Suppressor macrophage (primary cell): ENCODE measurements around the gene VPS13D.

Experiments used
- DNase-seq, 4 experiments: peaks; one replicate each; pipeline ENCODE4 v3.0.0-alpha.2; 2020 to 2022
- total RNA-seq, 17 experiments: gene quantifications; one replicate each; lab custom pipeline; 2026; ENCODE audit warnings: mixed read lengths in 6 of 17, inconsistent platforms in 3 of 17; lab: John Stamatoyannopoulos, UW

Gene VPS13D
- total RNA-seq, result 87.9 to 248 (median 181) reads per million in 17 experiments

DNA sequence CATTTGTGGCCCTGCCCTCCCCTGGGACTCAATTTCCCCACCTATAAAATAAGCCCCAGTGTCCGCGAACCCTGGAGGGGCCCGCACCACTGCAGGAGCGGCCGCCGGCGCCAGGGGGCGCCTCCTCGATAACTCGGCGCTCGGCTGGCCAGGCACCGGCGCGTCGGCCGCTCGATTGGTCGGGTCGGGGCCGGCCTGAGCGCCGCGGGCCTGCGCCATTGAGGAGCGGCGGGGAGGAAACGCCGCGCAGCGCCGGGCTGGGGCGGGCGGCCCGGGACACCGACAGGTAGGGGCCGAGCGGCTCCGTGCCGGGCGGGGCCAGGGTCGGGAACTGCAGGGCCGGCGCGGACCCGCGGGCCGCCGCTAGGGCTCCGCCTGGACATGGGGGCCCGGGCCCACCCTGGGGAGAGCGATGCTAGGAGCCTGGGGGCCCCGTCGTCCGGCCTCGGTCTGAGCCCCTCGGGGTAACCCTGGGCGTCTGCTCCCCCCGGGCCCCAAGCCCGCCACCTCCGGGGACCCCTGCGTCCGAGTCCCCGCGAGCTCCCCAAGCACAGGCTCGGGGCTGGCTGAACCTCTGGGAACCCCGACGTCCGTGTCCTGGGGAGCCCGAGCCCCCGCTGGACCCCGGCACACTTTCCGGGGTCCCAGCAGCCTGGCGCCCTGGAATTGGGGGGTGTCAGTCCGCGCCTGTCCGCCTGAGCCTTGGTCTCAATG lies at the start of gene VPS13D:
TSS of gene VPS13D (plus strand) at position 196 of the 714 bp plus-strand sequence. CDS start 4,237 bp downstream, outside the sequence.
- peak; percentile 90 to 96 (median 94) for DNase-seq

GRCh38 chr1:12180315-12180714 lies 49.5 kb upstream of the VPS13D start:
- peak; percentile 93 to 97 (median 96) for DNase-seq

- DNase-seq, result peak in 1 of 4 experiments; percentile 52
Observed at GRCh38 chr1:12180903-12181302, 48.9 kb upstream of the VPS13D start.

GRCh38 chr1:12181568-12181967 lies 48.3 kb upstream of the VPS13D start:
- no peak for DNase-seq

GRCh38 chr1:12182410-12182984 lies 47.3 kb upstream of the VPS13D start:
- peak in 1 of 4 experiments; percentile 40 for DNase-seq

DNA sequence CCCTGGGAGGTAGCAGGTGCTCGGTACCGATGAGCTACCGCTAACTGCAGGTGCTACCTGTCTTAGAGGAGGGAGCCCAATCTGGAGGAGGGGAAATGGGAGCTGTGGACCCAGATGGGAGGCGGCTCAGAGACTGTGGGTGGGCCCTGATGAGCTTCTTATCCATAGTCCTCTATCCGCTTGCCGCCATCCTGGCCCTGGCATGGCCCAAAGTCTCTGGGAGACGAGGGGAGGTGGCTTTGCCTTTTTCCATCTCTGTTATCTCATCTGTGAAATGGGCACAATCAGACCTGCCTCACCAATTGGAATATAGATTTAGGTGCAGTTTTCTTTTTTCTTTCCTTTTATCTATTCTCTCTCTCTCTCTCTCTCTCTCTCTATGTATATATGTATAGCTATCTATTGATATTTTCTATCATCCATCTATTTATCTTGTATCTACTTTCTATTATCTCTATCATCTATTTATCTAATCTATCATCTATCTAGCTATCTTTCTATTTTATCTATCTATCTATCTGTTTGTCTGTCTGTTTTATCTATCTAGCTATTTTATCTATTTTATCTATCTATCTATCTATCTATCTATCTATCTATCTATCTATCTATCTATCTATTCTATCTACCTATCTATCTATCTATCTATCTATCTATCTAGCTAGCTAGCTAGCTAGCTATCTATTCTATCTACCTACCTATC lies 46.6 kb upstream of the VPS13D start:
- no peak for DNase-seq

GRCh38 chr1:12184008-12184681 lies 45.7 kb upstream of the VPS13D start:
- DNase-seq, result peak; percentile 94 to 99 (median 96)

DNA sequence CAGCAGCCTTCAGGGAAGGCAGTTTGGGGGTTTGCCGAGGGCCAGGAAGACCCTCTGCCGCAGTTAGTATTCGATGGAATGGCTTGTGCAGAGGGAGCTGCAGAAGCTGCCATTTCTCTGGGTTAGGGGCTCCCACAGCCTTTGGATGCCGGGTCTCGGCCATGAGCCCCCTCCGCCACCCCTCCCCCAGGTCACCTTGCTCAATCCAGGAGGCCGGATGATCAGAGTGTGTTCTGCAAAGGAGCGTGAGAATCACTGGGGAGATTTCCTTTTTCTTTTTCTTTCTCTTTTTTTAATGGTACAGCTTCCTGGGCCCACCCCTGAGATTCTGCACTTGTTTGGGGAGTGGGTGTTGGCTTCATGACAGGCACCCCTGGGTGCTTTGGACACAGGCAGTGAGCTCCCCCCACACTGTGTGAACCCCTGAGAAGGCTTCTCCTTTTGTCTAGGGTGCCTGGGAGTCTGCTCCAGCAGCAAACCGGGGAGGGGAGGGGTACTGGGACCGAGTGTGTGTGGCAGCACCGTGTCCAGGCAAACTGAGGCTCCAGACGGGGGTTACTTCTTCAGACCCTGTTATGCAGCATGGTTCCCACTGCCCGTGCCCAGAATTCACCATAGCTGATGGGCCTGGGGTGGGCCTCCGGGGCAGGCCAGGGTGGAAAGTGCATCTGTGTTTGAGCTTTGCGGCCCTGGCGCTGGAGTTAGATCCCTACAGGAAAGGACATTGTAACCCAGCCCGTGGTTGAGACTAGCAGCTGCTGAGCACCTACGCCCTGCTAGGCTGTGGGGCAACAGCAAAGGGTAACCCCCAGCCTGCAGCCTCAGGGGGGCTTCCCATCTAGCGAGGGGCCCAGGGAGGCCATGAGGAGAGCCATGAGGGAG lies 44.6 kb upstream of the VPS13D start:
- peak in 3 of 4 experiments; percentile 59 to 63 (median 62) for DNase-seq

DNA sequence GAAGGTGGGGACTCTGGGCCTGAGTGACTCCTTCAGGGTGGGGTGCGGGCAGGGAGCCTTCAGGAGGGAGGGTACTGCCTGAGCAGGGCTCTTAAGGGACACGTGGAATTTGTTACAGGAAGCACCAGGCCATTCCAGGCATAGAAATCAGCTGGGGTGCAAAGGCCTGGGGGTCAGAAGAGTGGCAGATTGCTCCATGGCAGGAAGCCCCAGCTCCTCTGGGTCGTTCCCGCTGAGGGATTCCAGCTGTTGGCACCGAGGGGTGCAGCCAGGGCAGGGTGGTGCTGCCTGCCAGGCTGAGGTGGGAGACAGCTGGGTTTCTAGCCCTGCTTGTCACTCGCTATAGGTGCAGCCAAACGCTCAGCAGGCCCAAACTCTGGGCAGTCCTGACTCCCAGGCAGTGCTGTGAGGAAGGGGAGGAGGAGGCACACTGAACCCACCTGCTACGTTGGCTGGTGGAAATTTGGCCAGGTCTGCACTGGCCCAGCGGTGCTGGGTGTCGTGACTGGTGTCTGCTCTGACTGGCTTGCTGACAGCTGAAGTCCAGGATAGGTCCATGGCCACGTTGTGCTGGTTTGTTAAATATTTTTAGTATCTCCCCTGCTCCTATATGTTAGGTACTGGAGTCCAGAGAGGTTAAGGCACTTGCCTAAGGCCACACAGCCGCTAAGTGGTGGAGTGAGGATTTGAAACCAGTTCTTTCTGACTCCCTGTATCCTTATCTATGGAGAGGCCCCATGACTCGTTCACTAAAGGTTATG lies 43.7 kb upstream of the VPS13D start:
- DNase-seq, result no peak

GRCh38 chr1:12186679-12186985 lies 43.2 kb upstream of the VPS13D start:
- DNase-seq, result no peak

DNA sequence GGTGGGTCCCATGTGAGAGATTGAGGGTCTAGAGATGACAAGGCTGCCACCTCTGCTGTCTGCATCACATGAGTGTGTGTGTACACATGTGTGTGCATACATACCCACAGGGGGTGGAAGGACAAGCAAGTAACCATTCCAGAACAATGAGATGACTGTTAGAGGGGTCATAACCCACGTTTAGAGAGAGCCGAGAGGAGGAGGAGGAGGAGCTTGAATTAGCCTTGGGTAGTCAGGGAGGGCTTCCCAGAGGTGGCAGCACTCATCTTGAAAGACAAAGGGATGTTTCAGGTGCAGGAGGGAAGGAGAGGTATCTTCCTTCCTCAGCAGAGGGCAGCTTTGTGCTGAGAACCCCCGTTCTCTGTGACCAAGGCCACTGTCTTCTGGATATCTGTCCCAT lies 41.7 kb upstream of the VPS13D start:
- no peak for DNase-seq

DNA sequence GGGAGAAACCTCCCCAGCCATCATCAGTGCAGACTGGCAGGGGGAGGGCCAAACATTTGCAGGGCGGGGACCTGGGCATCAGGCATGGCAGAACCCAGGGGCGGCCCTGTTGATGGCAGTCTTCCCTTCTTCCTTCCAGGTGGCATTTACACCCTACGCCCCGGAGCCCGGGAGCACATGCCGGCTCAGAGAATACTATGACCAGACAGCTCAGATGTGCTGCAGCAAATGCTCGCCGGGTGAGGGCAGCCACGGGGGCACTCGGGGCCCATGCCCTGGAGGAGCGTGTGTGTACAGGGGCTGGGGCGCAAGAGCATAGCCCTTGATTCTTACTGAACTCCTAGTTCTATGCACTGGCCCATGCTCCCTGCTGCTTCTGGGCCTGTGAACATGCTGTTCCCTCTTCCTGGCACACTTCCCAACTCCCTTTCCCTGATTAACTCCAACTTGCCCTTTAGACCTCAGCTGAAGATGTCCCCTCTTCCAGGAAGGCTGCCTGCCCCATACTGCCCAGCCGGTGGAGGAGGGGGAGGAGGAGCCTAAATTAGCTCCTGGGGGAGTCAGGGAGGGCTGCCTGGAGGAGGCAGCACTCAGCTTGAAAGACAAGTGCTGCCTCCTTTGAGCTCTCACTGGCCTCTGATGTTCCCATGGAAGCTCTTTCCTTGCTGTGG lies 41.0 kb upstream of the VPS13D start:
- DNase-seq, result no peak

DNA sequence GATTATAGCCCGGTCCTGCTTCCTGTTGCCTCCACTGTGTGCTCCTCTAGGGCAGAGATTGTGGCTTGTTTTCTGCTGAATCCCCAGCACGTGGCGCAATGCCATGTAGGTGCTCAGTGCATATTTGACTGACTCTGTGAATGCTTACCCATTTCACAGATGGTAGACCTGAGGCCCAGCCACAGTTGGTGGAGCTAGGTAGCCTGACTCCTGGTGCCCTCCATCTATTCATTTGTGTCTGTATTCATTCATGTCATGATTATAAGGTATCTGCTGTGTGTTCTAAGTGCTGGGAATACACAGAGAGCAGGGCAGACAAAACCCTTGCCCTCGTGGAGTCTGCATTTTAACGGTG lies 40.5 kb upstream of the VPS13D start:
- no peak for DNase-seq

GRCh38 chr1:12191242-12192032 lies 38.4 kb upstream of the VPS13D start:
- no peak for DNase-seq

GRCh38 chr1:12194666-12195216 lies 35.1 kb upstream of the VPS13D start:
- peak; percentile 74 to 82 (median 80) for DNase-seq

- no peak for DNase-seq
Observed at GRCh38 chr1:12195416-12195815, 34.4 kb upstream of the VPS13D start.

DNA sequence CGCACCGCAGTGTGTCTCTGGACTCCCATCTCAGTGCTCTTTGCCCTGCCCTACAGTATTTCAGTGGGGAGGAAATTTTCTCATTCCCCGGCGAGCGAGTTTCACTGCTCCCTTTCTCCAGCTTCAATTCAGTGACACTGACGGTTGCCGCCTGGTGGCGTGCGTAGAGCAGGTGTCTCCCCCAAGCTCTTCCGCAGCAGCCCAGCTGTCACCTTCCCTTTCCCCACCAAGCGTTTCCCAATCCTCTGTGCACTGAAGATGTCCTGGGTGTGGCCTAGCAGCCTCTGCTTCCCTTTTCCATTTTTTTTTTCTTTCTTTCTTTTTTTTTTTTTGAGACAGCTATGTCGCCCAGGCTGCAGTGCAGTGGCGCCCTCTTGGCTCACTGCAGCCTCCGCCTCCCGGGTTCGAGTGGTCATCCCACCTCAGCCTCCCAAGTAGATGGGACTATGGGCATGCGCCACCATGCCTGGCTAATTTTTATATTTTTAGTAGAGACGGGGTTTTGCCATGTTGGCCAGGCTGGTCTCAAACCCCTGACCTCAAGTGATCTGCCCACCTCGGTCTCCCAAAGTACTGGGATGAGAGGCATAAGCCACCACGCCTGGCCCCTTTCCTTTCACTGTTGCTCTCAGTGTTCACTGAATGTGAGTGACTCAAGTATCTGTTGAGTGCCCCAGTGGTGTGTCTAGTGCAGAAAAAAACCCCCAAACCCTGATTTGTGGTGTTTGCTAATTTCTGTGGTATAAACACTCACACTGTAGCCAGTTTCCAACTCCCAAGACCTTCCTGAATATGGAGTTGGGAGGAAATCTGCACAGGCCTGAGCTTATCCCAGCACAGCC lies 33.0 kb upstream of the VPS13D start:
- DNase-seq, result peak; percentile 92 to 95 (median 95)

- no peak for DNase-seq
Observed at GRCh38 chr1:12197483-12197880, 32.3 kb upstream of the VPS13D start.

- DNase-seq, result peak in 1 of 4 experiments; percentile 1
Observed at GRCh38 chr1:12200208-12200607, 29.6 kb upstream of the VPS13D start.
